Left lung (tissue), 10 donors: ENCODE data around the gene FXN. TPM values are rescaled to one million over a fixed set of nuclear protein-coding genes. Genes with fewer than 3 reads are reported as not detected.
A peak's percentile ranks its signal among the peaks of the same experiment; 100 is the strongest.

Experiments
- ATAC-seq: fragments of 200-7000 bp; cut with Tn5 transposase; one replicate; pipeline ENCODE4 v1.9.1; 2020; ENCODE audit warnings: moderate library complexity
- DNase-seq, 4 donors: peaks; one replicate each; pipeline ENCODE4 v3.0.0-alpha.2; 2013 to 2020
- H3K27ac ChIP-seq, 2 donors: fragments of 200-600 bp; sonication (generic) in 1 of 2; one replicate each; pipeline versions ENCODE4 v1.5.0 to v1.8.0; 2020 to 2021
- H3K27me3 ChIP-seq, 2 donors: fragments of 200-600 bp; sonication (generic) in 1 of 2; one replicate each; pipeline versions ENCODE4 v1.5.0 to v1.8.0; 2020 to 2021
- H3K36me3 ChIP-seq, 2 donors: fragments of 200-600 bp; sonication (generic) in 1 of 2; one replicate each; pipeline versions ENCODE4 v1.5.0 to v1.8.0; 2020 to 2021
- H3K4me1 ChIP-seq, 2 donors: fragments of 200-600 bp; one replicate each; pipeline ENCODE4 v1.8.0; 2021
- H3K4me3 ChIP-seq, 2 donors: fragments of 200-600 bp; sonication (generic) in 1 of 2; one replicate each; pipeline versions ENCODE4 v1.5.0 to v1.8.0; 2020 to 2021; ENCODE audit warnings: mild to moderate bottlenecking in 1 of 2
- H3K9me3 ChIP-seq, 2 donors: fragments of 200-600 bp; sonication (generic) in 1 of 2; one replicate each; pipeline versions ENCODE4 v1.5.0 to v1.8.0; 2020 to 2021
- intact Hi-C, 2 donors: fragments of 100-400 bp; cut with DNase I; formaldehyde crosslinking; loops; one replicate each; pipeline versions ENCODE4 v1.11.2 to v1.14.2; 2022
- polyA plus RNA-seq, 6 donors: library from polyadenylated mRNA; unstranded; fragments of 120-200 nt; gene quantifications; one replicate each; pipeline ENCODE4 v1.2.1, GENCODE V29; 2013; ENCODE audit not compliant: insufficient read length in 6 of 6
- total RNA-seq, 2 donors: library from RNA; stranded (reverse); fragmentation: NEBNext Ultra II Directional; extraction: Animal tissue kit (Norgen Biotek cat#: 25700); gene quantifications; one replicate each; pipeline ENCODE4 v1.2.1, GENCODE V29; 2021
- TF ChIP-seq, protein P1 (sequence below), 2 donors: fragments of 200-600 bp; sonication (generic) in 1 of 2; IDR thresholded peaks; one replicate each; pipeline versions ENCODE4 v1.5.0 to v1.8.0; 2021; ENCODE audit warnings: antibody characterized with exemption in 2 of 2
- donor health status: DM: no; HTN: yes; CAD: no.
- donor health status: DM: no; HTN: no; CAD: no.

Gene FXN
- total and polyA plus RNA-seq, 8 donors: 11.0 to 24.2 (median 22.3) TPM

DNA sequence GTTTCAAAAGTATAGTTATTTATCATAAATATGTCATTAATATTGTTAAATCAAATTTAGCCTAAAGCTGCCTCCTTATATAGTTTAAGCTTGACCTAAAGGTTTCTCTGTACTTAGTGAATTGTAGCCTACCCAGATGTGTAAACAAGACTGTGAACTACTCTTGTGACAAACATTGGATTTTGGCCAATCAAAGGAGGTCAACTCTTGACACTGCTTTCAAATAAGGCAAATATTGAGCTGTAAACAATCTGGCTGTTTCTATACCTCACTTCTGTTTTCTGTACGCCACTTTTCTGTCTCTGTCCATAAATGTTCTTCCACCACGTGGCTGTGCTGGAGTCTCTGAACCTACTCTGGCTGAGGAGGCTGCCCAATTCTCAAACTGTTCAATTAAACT is 51.2 kb downstream of the FXN start:
- Histone ChIP-seq H3K36me3 (no peaks in the 10 kb centered on the region), H3K4me3 (no peak overlapping the region), H3K9me3 (no peaks in the 10 kb centered on the region), H3K27me3 (no peaks in the 10 kb centered on the region), H3K27ac (no peak overlapping the region), H3K4me1 (peaks cover 5 to 7% of the 10 kb centered on the region in 2 donors)
- DNase-seq (no peak), ATAC-seq (peak; percentile 48)
- intact Hi-C loops: no loop called here
- TF ChIP-seq, protein P1, sequence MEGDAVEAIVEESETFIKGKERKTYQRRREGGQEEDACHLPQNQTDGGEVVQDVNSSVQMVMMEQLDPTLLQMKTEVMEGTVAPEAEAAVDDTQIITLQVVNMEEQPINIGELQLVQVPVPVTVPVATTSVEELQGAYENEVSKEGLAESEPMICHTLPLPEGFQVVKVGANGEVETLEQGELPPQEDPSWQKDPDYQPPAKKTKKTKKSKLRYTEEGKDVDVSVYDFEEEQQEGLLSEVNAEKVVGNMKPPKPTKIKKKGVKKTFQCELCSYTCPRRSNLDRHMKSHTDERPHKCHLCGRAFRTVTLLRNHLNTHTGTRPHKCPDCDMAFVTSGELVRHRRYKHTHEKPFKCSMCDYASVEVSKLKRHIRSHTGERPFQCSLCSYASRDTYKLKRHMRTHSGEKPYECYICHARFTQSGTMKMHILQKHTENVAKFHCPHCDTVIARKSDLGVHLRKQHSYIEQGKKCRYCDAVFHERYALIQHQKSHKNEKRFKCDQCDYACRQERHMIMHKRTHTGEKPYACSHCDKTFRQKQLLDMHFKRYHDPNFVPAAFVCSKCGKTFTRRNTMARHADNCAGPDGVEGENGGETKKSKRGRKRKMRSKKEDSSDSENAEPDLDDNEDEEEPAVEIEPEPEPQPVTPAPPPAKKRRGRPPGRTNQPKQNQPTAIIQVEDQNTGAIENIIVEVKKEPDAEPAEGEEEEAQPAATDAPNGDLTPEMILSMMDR (IDR thresholded peaks at IDR 0.05): no peak

DNA sequence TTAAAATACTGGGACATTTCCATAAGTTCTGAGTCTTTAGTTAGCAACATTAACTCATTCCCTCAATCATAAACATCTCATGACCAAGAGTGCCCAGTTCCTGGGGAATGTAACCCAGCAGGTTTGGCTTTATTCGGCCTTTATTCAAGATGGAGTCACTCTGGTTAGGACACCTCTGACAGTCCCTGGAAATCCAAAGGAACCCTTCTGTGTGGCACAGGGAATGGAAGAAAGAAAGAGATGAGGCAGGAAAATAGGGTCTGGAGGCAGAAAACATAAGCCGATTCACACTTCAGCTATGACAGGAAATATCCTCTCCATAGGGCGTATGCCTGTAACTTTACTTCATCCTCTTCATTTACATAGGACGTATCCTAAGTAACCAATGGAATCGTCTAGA is 53.5 kb downstream of the FXN start:
- TF ChIP-seq, protein P1 (IDR thresholded peaks at IDR 0.05): no peak
- no peaks in the 10 kb centered on the region for H3K9me3 ChIP-seq
- H3K27ac ChIP-seq: no peak overlapping the region
- H3K4me1 ChIP-seq: peaks cover 5 to 7% of the 10 kb centered on the region in 2 donors
- H3K27me3 ChIP-seq: no peaks in the 10 kb centered on the region
- no peaks in the 10 kb centered on the region for H3K36me3 ChIP-seq
- no peak overlapping the region for H3K4me3 ChIP-seq
- no peak for ATAC-seq
- DNase-seq: no peak
- intact Hi-C loops: no loop called here

GRCh38 chr9:69089491-69089890 is 53.9 kb downstream of the FXN start:
- H3K27ac ChIP-seq: no peak overlapping the region
- intact Hi-C loops: no loop called here
- TF ChIP-seq, protein P1 (IDR thresholded peaks at IDR 0.05): no peak

GRCh38 chr9:69090140-69090750 is 54.7 kb downstream of the FXN start:
- intact Hi-C loops: no loop called here
- peaks cover 5 to 7% of the 10 kb centered on the region in 2 donors for H3K4me1 ChIP-seq
- no peaks in the 10 kb centered on the region for H3K36me3 ChIP-seq
- no peaks in the 10 kb centered on the region for H3K9me3 ChIP-seq
- no peaks in the 10 kb centered on the region for H3K27me3 ChIP-seq
- TF ChIP-seq, protein P1 (IDR thresholded peaks at IDR 0.05): no peak
- H3K4me3 ChIP-seq: no peak overlapping the region
- ATAC-seq (no peak), DNase-seq (no peak)
- H3K27ac ChIP-seq: peak overlapping the region in 1 of 2 donors; percentile 45

More at GRCh38 chr9:69089491-69089890, 53.9 kb downstream of the FXN start:
- no peak for DNase-seq
- H3K9me3 ChIP-seq: no peaks in the 10 kb centered on the region
- H3K4me1 ChIP-seq: peaks cover 5 to 7% of the 10 kb centered on the region in 2 donors
- ATAC-seq: no peak
- no peak overlapping the region for H3K4me3 ChIP-seq
- H3K27me3 ChIP-seq: no peaks in the 10 kb centered on the region
- no peaks in the 10 kb centered on the region for H3K36me3 ChIP-seq

DNA sequence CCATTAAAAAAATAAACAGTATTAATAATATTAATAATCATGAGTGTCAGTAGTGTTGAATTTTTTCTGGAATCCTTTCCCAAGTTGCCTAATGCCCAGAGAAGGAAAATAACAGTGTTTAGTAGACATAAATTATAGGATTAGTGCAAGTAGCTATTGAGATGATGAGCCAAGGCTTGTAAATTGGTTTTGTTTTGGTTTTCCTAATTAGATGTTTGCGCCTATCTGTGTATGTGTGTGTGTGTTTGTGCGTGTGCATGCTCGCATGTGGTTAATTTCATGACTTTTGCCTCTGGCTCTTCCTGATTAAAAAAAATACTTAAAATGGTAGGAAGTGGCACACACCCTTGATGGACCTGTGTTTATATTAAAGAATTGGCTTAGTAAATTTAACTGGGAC is 55.4 kb downstream of the FXN start:
- Histone ChIP-seq H3K27me3 (no peaks in the 10 kb centered on the region), H3K36me3 (no peaks in the 10 kb centered on the region), H3K4me3 (no peak overlapping the region), H3K27ac (peak overlapping the region in 1 of 2 donors; percentile 45), H3K4me1 (peaks cover 5 to 7% of the 10 kb centered on the region in 2 donors), H3K9me3 (no peaks in the 10 kb centered on the region)
- TF ChIP-seq, protein P1 (IDR thresholded peaks at IDR 0.05): no peak
- DNase-seq: no peak
- intact Hi-C loops: no loop called here
- ATAC-seq: no peak
